Dermis microvascular lymphatic vessel endothelial cell (primary cell): Measurements from ENCODE around the gene UPK3A. TPM values are rescaled to one million over a fixed set of nuclear protein-coding genes. Genes with fewer than 3 reads are reported as not detected.
A peak's percentile ranks its signal among the peaks of the same experiment; 100 is the strongest.

Source experiments
- DNase-seq, 2 donors: peaks; one replicate each; pipeline versions ENCODE4 v3.0.0 to v3.0.0-alpha.2; 2010; ENCODE audit warnings: low read depth in 2 of 2
- total RNA-seq: library from RNA; depleted of rRNA; stranded (reverse); fragments of >200 nt; gene quantifications from 2 replicates; pipeline ENCODE4 v1.2.1, GENCODE V29; 2014

The UPK3A gene
- total RNA-seq, 1 donor from 2014 or later: not detected

GRCh38 chr22:45329530-45329936 lies 44.8 kb downstream of the UPK3A start:
- DNase-seq: peak; percentile 60 to 68

GRCh38 chr22:45330548-45330947 lies 45.8 kb downstream of the UPK3A start:
- no peak for DNase-seq

- no peak for DNase-seq
Measured at GRCh38 chr22:45331486-45331885, 46.7 kb downstream of the UPK3A start.

GRCh38 chr22:45332001-45332400 lies 47.3 kb downstream of the UPK3A start:
- no peak for DNase-seq

GRCh38 chr22:45334068-45334467 lies 49.3 kb downstream of the UPK3A start:
- DNase-seq: no peak

- DNase-seq: no peak
Measured at GRCh38 chr22:45334528-45334927, 49.8 kb downstream of the UPK3A start.

GRCh38 chr22:45335021-45335818 lies 50.5 kb downstream of the UPK3A start:
- DNase-seq: no peak

- DNase-seq: peak; percentile 20 to 69
Measured at GRCh38 chr22:45335854-45336522, 51.2 kb downstream of the UPK3A start.

- peak; percentile 99 to 100 for DNase-seq
Measured at GRCh38 chr22:45336971-45337431, 52.3 kb downstream of the UPK3A start.

GRCh38 chr22:45337536-45337935 lies 52.8 kb downstream of the UPK3A start:
- DNase-seq: no peak

GRCh38 chr22:45338795-45339194 lies 54.0 kb downstream of the UPK3A start:
- DNase-seq: no peak

GRCh38 chr22:45340323-45340722 lies 55.6 kb downstream of the UPK3A start:
- DNase-seq: no peak

GRCh38 chr22:45341498-45341897 lies 56.7 kb downstream of the UPK3A start:
- no peak for DNase-seq

- no peak for DNase-seq
Measured at GRCh38 chr22:45343143-45343542, 58.4 kb downstream of the UPK3A start.

GRCh38 chr22:45344334-45344733 lies 59.6 kb downstream of the UPK3A start:
- no peak for DNase-seq

Other genes with a start within 250 kb of the UPK3A start
- 45.6 and 49.2 TPM in 2 replicates for gene NUP50, start 121.0 kb upstream of the UPK3A start, total RNA-seq
- 39.3 and 57.7 TPM in 2 replicates for gene KIAA0930, start 44.1 kb upstream of the UPK3A start, total RNA-seq
- gene FAM118A, start 25.0 kb downstream of the UPK3A start, total RNA-seq: 9.0 and 25.2 TPM in 2 replicates
- under 0.01 TPM in 2 replicates for gene SMC1B, start 128.7 kb downstream of the UPK3A start, total RNA-seq
- 0.25 and 0.39 TPM in 2 replicates for gene RIBC2, start 128.7 kb downstream of the UPK3A start, total RNA-seq
- 0.26 and 1.0 TPM in 2 replicates for gene FBLN1, start 217.9 kb downstream of the UPK3A start, total RNA-seq